ENCODE data around the gene CCL25. TPM values are rescaled to one million over a fixed set of nuclear protein-coding genes. Genes with fewer than 3 reads are reported as not detected.

The CCL25 gene
- total and polyA plus RNA-seq, 9 of the 15 experiments (the other 6 are each of a cell fraction or from before 2014, with no cell fraction given), result 0.15 TPM; not detected in 8

DNA sequence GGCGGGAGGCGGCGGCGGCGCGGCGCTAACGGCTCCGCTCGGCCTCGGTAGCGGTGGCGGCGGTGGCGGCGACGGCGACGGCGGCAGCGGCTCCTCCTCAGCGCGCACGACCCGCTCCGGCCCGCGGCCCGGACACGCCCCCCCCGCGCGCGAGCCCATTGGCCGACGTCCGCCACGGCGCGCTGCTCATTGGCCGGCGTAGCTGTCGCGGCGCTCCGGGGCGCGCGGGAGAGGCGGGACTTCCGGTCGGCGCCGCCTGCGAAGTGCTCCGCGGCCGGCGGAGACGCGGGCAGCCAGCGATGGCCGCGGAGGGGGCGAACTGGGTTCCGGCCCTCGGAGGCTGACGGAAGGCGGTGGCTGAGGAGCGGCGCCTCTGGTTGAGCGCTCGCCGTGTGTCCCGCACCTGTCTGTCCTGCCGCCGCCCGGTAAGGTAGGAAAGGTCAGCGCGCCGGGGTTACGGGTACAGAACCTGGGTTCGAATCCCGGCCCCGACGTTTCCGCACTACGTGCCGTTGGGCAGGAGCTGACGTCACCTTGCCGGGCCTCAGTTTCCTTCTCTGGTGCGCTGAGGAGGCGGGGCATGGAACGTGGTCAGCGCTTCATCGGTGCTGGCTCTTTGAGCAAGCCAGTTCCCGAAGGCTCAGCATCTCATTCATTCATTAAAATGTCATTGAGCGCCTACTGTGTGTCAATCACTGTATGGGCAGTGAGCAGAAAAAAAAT lies 46.9 kb upstream of the CCL25 start, which contains the start of gene ELAVL1:
TSS of gene ELAVL1 (minus strand) at position 108 of the 723 bp plus-strand sequence. CDS start 13,826 bp downstream, outside the sequence.
- Histone ChIP-seq H3K36me3 (ENCODE audit: control insufficient read depth, insufficient read depth, low read length) (peaks cover 37% of the 10 kb centered on the region; the same call in 2 of the 3 replicates), H3K9ac (ENCODE audit: insufficient read depth in 1 of 2, low read depth in 2 of 2, low read length in 2 of 2) (peak within 1 kb of the TSS; percentile 80 to 97), H3K9me1 (ENCODE audit: control insufficient read depth, insufficient read depth, low read length) (peaks cover 12% of the 10 kb centered on the region), H3K9me3 (replicated peaks; ENCODE audit: control insufficient read depth, insufficient read depth, low read depth, low read length) (no peaks in the 10 kb centered on the region), H3K4me2 (ENCODE audit: insufficient read depth, low read length) (peak within 1 kb of the TSS; percentile 99), H3K4me3 (peak within 1 kb of the TSS; percentile 78), H4K20me1 (replicated peaks; ENCODE audit: control insufficient read depth, insufficient read depth, low read length) (peaks cover 35% of the 10 kb centered on the region), H3K27ac (ENCODE audit: extremely low read depth, low read depth, low read length) (peak within 1 kb of the TSS; percentile 86), H3K4me1 (replicated peaks in 1 of 2; ENCODE audit: control insufficient read depth in 2 of 2, insufficient read depth in 2 of 2, low read length in 2 of 2) (peaks cover 24 to 31% of the 10 kb centered on the region in 2 experiments), H3K79me2 (ENCODE audit: control insufficient read depth, insufficient read depth, low read length) (peaks cover 62% of the 10 kb centered on the region), H2AFZ (ENCODE audit: low read depth, low read length) (peak within 1 kb of the TSS; percentile 91), H3K27me3 (ENCODE audit: control insufficient read depth in 2 of 2, insufficient read depth in 2 of 2, low read length in 2 of 2) (no peaks in the 10 kb centered on the region)
- BruUV-seq (replicated peaks), result TSS peak; percentile 84
- POLR2A ChIA-PET, result interaction anchor here (0.6 to 2.0 kb wide), 10 partner anchors 24 to 609 kb away, joined by 3 to 5 read pairs (median 4); no protein-coding TSS in a partner anchor
- CTCF ChIA-PET (ENCODE audit: low intra/inter-chr PET ratio), result interaction anchor here (0.6 kb wide), 1 partner anchor 64 kb away, joined by 3 read pairs; no protein-coding TSS in a partner anchor
- in situ Hi-C loops (cut with MboI) (no loop called here), intact Hi-C loops (cut with micrococcal nuclease) (no loop called here)
- ATAC-seq (peak; percentile 89), DNase-seq (ENCODE audit: extremely low read depth in 1 of 4, low spot score in 3 of 4) (peak; percentile 94 to 96 (median 95)), FAIRE-seq (no peak)
- under 1% methylated on average over 41 of the region's 98 CpGs for WGBS (ENCODE audit: insufficient coverage, low coverage, missing lambda C conversion rate)
- TF ChIP-seq, protein P1, sequence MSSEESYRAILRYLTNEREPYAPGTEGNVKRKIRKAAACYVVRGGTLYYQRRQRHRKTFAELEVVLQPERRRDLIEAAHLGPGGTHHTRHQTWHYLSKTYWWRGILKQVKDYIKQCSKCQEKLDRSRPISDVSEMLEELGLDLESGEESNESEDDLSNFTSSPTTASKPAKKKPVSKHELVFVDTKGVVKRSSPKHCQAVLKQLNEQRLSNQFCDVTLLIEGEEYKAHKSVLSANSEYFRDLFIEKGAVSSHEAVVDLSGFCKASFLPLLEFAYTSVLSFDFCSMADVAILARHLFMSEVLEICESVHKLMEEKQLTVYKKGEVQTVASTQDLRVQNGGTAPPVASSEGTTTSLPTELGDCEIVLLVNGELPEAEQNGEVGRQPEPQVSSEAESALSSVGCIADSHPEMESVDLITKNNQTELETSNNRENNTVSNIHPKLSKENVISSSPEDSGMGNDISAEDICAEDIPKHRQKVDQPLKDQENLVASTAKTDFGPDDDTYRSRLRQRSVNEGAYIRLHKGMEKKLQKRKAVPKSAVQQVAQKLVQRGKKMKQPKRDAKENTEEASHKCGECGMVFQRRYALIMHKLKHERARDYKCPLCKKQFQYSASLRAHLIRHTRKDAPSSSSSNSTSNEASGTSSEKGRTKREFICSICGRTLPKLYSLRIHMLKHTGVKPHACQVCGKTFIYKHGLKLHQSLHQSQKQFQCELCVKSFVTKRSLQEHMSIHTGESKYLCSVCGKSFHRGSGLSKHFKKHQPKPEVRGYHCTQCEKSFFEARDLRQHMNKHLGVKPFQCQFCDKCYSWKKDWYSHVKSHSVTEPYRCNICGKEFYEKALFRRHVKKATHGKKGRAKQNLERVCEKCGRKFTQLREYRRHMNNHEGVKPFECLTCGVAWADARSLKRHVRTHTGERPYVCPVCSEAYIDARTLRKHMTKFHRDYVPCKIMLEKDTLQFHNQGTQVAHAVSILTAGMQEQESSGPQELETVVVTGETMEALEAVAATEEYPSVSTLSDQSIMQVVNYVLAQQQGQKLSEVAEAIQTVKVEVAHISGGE (CRISPR knock-in tag; IDR thresholded peaks at IDR 0.05), result peak in 2 of 3 experiments; percentile 86 to 96; a peak in 5 of 6 replicates
- TF ChIP-seq SAP30 (IDR thresholded peaks at IDR 0.05; ENCODE audit: borderline replicate concordance, insufficient read depth, low read depth, low read length, poor library complexity, severe bottlenecking) (peak; percentile 91), ZNF77 (CRISPR knock-in tag; IDR thresholded peaks at IDR 0.05) (no peak), NFRKB (IDR thresholded peaks at IDR 0.05; ENCODE audit: low read depth) (0 out of 2 replicates have a peak, but pooled peaks have one; percentile 30), GTF2E2 (tag; IDR thresholded peaks at IDR 0.05) (peak; percentile 64; the same call in 1 of the 2 replicates), CBX1 (IDR thresholded peaks at IDR 0.05; ENCODE audit: low read depth) (peak; percentile 84), DACH1 (IDR thresholded peaks at IDR 0.05; ENCODE audit: partially characterized antibody) (no peak), ZNF347 (CRISPR knock-in tag; IDR thresholded peaks at IDR 0.05; ENCODE audit: low read depth) (no peak), MBD2 (IDR thresholded peaks at IDR 0.05; ENCODE audit: borderline replicate concordance, low read depth) (0 out of 2 replicates have a peak, but pooled peaks have one; percentile 9), ZNF239 (CRISPR knock-in tag; IDR thresholded peaks at IDR 0.05) (0 out of 2 replicates have a peak, but pooled peaks have one; percentile 24), JUNB (CRISPR knock-in tag; conservative IDR thresholded peaks at IDR 0.05) (0 out of 2 replicates have a peak, but pooled peaks have one; percentile 39), NBN (IDR thresholded peaks at IDR 0.05; ENCODE audit: low read depth) (0 out of 2 replicates have a peak, but pooled peaks have one; percentile 11), TRIM24 (IDR thresholded peaks at IDR 0.05) (0 out of 4 replicates have a peak, but pooled peaks of 1 of the 2 experiments have one; percentile 32)
- TF ChIP-seq, protein P2, sequence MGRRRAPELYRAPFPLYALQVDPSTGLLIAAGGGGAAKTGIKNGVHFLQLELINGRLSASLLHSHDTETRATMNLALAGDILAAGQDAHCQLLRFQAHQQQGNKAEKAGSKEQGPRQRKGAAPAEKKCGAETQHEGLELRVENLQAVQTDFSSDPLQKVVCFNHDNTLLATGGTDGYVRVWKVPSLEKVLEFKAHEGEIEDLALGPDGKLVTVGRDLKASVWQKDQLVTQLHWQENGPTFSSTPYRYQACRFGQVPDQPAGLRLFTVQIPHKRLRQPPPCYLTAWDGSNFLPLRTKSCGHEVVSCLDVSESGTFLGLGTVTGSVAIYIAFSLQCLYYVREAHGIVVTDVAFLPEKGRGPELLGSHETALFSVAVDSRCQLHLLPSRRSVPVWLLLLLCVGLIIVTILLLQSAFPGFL (CRISPR knock-in tag; IDR thresholded peaks at IDR 0.05), result no peak
- TF ChIP-seq, protein P3, sequence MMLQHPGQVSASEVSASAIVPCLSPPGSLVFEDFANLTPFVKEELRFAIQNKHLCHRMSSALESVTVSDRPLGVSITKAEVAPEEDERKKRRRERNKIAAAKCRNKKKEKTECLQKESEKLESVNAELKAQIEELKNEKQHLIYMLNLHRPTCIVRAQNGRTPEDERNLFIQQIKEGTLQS (IDR thresholded peaks at IDR 0.05), result peak; percentile 94
- TF ChIP-seq, protein P3 (CRISPR knock-in tag; conservative IDR thresholded peaks at IDR 0.05), result 0 out of 2 replicates have a peak, but pooled peaks have one; percentile 45
